Spleen (tissue), 11 donors: Measurements from ENCODE around the gene WDR82. TPM values are rescaled to one million over a fixed set of nuclear protein-coding genes. Genes with fewer than 3 reads are reported as not detected.

Experiments
- DNase-seq: peaks from one replicate; pipeline ENCODE4 v3.0.0-alpha.2; 2020
- H3K27ac ChIP-seq, 8 donors: fragments of 200-600 bp; sonication (generic) in 7 of 8; 1 replicate in 4 of 8; 2 replicates in 4 of 8; pipeline versions ENCODE4 v1.5.0 to v1.8.0; 2016 to 2021; ENCODE audit warnings: inconsistent platforms in 4 of 8, mild to moderate bottlenecking in 4 of 8, moderate library complexity in 1 of 8
- H3K27me3 ChIP-seq, 7 donors: fragments of 200-600 bp; sonication (generic) in 6 of 7; replicated peaks in 1 of 7; 1 replicate in 4 of 7; 2 replicates in 3 of 7; pipeline versions ENCODE4 v1.5.0 to v1.8.0; 2016 to 2021; ENCODE audit warnings: inconsistent platforms in 3 of 7, mild to moderate bottlenecking in 1 of 7
- H3K36me3 ChIP-seq, 6 donors: fragments of 200-600 bp; sonication (generic) in 5 of 6; 1 replicate in 4 of 6; 2 replicates in 2 of 6; pipeline versions ENCODE4 v1.5.0 to v1.8.0; 2016 to 2021; ENCODE audit warnings: inconsistent platforms in 2 of 6
- H3K4me1 ChIP-seq, 6 donors: fragments of 200-600 bp; sonication (generic) in 5 of 6; 1 replicate in 3 of 6; 2 replicates in 3 of 6; pipeline versions ENCODE4 v1.5.0 to v1.8.0; 2016 to 2021; ENCODE audit warnings: inconsistent platforms in 3 of 6
- H3K4me3 ChIP-seq, 8 donors: fragments of 200-600 bp; sonication (generic) in 7 of 8; 1 replicate in 4 of 8; 2 replicates in 4 of 8; pipeline versions ENCODE4 v1.5.0 to v1.8.0; 2016 to 2021; ENCODE audit warnings: inconsistent platforms in 4 of 8, mild to moderate bottlenecking in 4 of 8, moderate library complexity in 2 of 8
- H3K9me3 ChIP-seq, 8 donors: fragments of 200-600 bp; sonication (generic) in 7 of 8; 1 replicate in 4 of 8; 2 replicates in 4 of 8; pipeline versions ENCODE4 v1.5.0 to v1.8.0; 2016 to 2021; ENCODE audit warnings: inconsistent platforms in 4 of 8
- POLR2A ChIP-seq, 3 donors: fragments of 450-650 bp; IDR thresholded peaks; one replicate each; pipeline ENCODE4 v1.5.1; 2017; ENCODE audit warnings: antibody characterized with exemption in 3 of 3, mild to moderate bottlenecking in 1 of 3
- POLR2AphosphoS5 ChIP-seq, 3 donors: sonication (generic); formaldehyde crosslinking; IDR thresholded peaks; one replicate each; pipeline ENCODE4 v1.5.1; 2017; ENCODE audit warnings: antibody characterized with exemption in 3 of 3
- WGBS, 5 donors: extraction: QIAGEN DNeasy Blood & Tissue Kit in 3 of 5; methylation state at CpG; one replicate each; pipeline versions ENCODE4 v1.1.5 to v1.1.7; 2013 to 2018; 5-methylcytosine and 5-hydroxymethylcytosine counted together
- intact Hi-C: fragments of 100-400 bp; cut with DNase I; formaldehyde crosslinking; loops from one replicate; pipeline ENCODE4 v1.15.0; 2023; ENCODE audit warnings: low total_unique reads
- polyA plus RNA-seq, 3 donors: library from polyadenylated mRNA; stranded (reverse); fragments of 200-250 nt; gene quantifications; one replicate each; pipeline ENCODE4 v1.2.1, GENCODE V29; 2013
- total RNA-seq, 7 donors: library from RNA; depleted of rRNA in 3 of 7; stranded (reverse); fragments of >200 nt in 3 of 7; fragmentation: NEBNext Ultra II Directional in 4 of 7; extraction: Animal tissue kit (Norgen Biotek cat#: 25700) in 4 of 7; gene quantifications; one replicate each; pipeline versions ENCODE4 v1.1.0 to v1.2.1, GENCODE V29; 2016 to 2021
- TF ChIP-seq, protein P1 (sequence below), 11 experiments: fragments of 200-600 bp in 7 of 11; fragments of 450-650 bp in 4 of 11; sonication (generic) in 4 of 11; IDR thresholded peaks in 8 of 11; conservative IDR thresholded peaks in 3 of 11; 1 replicate in 7 of 11; 2 replicates in 4 of 11; pipeline versions ENCODE4 v1.4.0 to v1.8.0; 2016 to 2021; ENCODE audit warnings: antibody characterized with exemption in 11 of 11, inconsistent platforms in 4 of 11, mild to moderate bottlenecking in 1 of 11
- donor health status: healthy with polysubstance abuse.
- donor health status: DM: no; HTN: no; CAD: no; lungs with moderate emphysema.
- donor health status: DM: no; HTN: no; CAD: no.
- donor health status: Bipolar disorder and iron deficiency.
- donor health status: healthy.
- donor health status: DM: no; HTN: no; CAD: no.
- donor health status: DM: yes; HTN: yes; CAD: no.

WDR82 gene
- total and polyA plus RNA-seq, 10 donors, result 20.9 to 80.6 (median 66.4) TPM

DNA sequence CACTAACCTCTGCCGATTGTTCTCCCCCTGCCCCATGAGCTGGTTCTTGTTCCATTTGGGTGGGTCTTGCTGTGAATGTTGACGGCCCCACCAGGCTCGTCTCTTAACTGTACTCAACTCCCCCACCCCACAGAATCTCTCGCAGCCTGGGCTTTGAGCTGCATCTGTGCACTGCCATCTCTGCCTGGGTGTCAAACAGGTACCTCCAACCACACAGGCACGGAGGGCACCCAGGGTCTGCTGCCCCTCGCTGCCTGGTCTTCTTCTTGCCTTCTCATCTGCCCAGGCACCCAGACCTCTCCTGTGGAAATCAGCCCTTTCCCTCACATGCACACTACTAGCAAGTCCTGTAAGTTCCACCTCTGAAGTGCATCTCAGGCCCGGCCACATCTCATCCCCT is 63.1 kb downstream of the WDR82 start:
- TF ChIP-seq, protein P1, sequence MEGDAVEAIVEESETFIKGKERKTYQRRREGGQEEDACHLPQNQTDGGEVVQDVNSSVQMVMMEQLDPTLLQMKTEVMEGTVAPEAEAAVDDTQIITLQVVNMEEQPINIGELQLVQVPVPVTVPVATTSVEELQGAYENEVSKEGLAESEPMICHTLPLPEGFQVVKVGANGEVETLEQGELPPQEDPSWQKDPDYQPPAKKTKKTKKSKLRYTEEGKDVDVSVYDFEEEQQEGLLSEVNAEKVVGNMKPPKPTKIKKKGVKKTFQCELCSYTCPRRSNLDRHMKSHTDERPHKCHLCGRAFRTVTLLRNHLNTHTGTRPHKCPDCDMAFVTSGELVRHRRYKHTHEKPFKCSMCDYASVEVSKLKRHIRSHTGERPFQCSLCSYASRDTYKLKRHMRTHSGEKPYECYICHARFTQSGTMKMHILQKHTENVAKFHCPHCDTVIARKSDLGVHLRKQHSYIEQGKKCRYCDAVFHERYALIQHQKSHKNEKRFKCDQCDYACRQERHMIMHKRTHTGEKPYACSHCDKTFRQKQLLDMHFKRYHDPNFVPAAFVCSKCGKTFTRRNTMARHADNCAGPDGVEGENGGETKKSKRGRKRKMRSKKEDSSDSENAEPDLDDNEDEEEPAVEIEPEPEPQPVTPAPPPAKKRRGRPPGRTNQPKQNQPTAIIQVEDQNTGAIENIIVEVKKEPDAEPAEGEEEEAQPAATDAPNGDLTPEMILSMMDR (IDR thresholded peaks at IDR 0.05 in 8 of 11, conservative IDR thresholded peaks at IDR 0.05 in 3 of 11), result no peak
- TF ChIP-seq POLR2AphosphoS5 (IDR thresholded peaks at IDR 0.05) (no peak), POLR2A (IDR thresholded peaks at IDR 0.05) (no peak)
- 91 to 98% (median 94%) methylated on average over 7 of the region's 7 CpGs for WGBS, 5 donors
- no peaks in the 10 kb centered on the region for H3K9me3 ChIP-seq
- peaks cover 24 to 55% (median 44%) of the 10 kb centered on the region in 6 donors for H3K4me1 ChIP-seq
- H3K4me3 ChIP-seq, result no peak overlapping the region
- peaks cover 0 to 71% (median 53%) of the 10 kb centered on the region in 6 donors for H3K36me3 ChIP-seq
- H3K27ac ChIP-seq, result no peak overlapping the region
- DNase-seq, result peak; percentile 43
- no peaks in the 10 kb centered on the region for H3K27me3 ChIP-seq
- intact Hi-C loops, result no loop called here

DNA sequence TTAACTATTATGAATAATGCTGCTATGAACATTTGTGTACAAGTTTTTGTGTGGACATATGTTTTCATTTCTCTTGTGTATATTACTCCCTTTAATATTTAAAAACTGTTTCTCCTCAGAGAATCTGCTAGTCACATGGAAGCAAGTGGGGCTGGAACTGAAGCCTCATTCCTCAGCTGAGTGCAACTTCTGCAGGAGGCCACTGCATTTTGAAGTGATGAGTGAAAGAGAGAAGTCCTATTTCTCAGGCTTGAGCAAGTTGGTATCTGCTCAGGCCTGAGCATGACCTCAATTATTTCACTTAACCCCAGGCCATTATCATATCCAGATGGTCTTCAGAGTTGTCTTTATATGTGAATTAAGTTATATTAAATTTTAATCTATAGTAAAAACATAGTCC is 64.5 kb downstream of the WDR82 start:
- no peak for DNase-seq
- no peaks in the 10 kb centered on the region for H3K27me3 ChIP-seq
- no peaks in the 10 kb centered on the region for H3K9me3 ChIP-seq
- peaks cover 0 to 80% (median 67%) of the 10 kb centered on the region in 6 donors for H3K36me3 ChIP-seq
- TF ChIP-seq, protein P1 (IDR thresholded peaks at IDR 0.05 in 8 of 11, conservative IDR thresholded peaks at IDR 0.05 in 3 of 11), result no peak
- TF ChIP-seq POLR2AphosphoS5 (IDR thresholded peaks at IDR 0.05) (no peak), POLR2A (IDR thresholded peaks at IDR 0.05) (no peak)
- intact Hi-C loops, result no loop called here
- no peak overlapping the region for H3K4me3 ChIP-seq
- peaks cover 23 to 49% (median 33%) of the 10 kb centered on the region in 6 donors for H3K4me1 ChIP-seq
- H3K27ac ChIP-seq, result no peak overlapping the region

DNA sequence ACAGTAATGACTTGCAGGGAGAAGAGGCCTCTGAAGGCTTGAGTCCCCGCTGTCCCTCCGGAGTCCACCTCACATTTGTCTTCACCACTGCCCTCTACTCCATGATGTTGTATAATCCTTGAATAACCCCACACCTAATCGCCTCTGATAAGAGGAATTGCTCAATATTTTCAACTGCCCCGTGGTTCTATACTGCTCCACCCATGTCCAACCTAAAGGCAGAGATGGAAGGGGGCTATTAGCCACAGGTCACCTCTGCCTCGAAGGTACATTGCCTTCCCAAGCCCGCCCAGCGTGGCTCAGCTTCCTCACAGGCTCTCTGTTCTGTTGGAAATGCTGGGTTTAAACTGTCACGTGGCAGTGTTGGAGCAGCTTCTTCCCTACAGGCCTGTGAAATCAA is 65.4 kb downstream of the WDR82 start:
- peaks cover 17 to 40% (median 24%) of the 10 kb centered on the region in 6 donors for H3K4me1 ChIP-seq
- H3K9me3 ChIP-seq, result no peaks in the 10 kb centered on the region
- H3K27ac ChIP-seq, result peak overlapping the region in 1 of 8 donors; percentile 85
- intact Hi-C loops, result no loop called here
- TF ChIP-seq POLR2AphosphoS5 (IDR thresholded peaks at IDR 0.05) (no peak), POLR2A (IDR thresholded peaks at IDR 0.05) (no peak)
- TF ChIP-seq, protein P1 (IDR thresholded peaks at IDR 0.05 in 8 of 11, conservative IDR thresholded peaks at IDR 0.05 in 3 of 11), result no peak
- DNase-seq, result no peak
- H3K27me3 ChIP-seq, result no peaks in the 10 kb centered on the region
- H3K4me3 ChIP-seq, result no peak overlapping the region
- 72 to 94% (median 85%) methylated on average over 8 of the region's 8 CpGs for WGBS, 5 donors
- peaks cover 0 to 84% (median 76%) of the 10 kb centered on the region in 6 donors for H3K36me3 ChIP-seq

DNA sequence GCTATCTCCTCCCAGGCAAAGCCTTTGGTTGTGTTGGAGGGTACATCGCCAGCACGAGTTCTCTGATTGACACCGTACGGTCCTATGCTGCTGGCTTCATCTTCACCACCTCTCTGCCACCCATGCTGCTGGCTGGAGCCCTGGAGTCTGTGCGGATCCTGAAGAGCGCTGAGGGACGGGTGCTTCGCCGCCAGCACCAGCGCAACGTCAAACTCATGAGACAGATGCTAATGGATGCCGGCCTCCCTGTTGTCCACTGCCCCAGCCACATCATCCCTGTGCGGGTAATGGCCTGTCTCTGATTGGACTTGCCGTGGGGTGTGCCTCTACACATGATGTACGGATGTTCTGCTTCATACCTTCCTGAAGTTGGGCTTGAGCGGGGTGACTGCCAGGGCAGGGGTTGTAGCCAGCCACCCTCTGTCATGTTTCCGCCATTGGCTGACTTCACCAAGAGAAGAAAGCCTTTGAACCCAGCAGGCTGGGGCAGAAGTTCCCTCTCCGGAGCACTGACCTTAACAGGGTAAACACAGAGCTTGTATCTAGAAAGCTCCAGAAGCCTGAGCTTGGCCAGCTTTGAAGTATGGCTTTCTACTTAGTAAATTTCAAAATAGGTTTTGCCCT is 67.1 kb downstream of the WDR82 start:
- Histone ChIP-seq H3K9me3 (no peaks in the 10 kb centered on the region), H3K4me1 (peaks cover under 1 to 24% (median 8%) of the 10 kb centered on the region in 6 donors), H3K27ac (peak overlapping the region in 5 of 8 donors; percentile 32 to 85 (median 73)), H3K4me3 (no peak overlapping the region), H3K27me3 (no peaks in the 10 kb centered on the region), H3K36me3 (peaks cover 0 to 99% (median 92%) of the 10 kb centered on the region in 6 donors)
- TF ChIP-seq, protein P1 (IDR thresholded peaks at IDR 0.05 in 8 of 11, conservative IDR thresholded peaks at IDR 0.05 in 3 of 11), result no peak
- peak in 2 of 3 donors; percentile 21 to 40 for TF ChIP-seq POLR2AphosphoS5 (IDR thresholded peaks at IDR 0.05)
- intact Hi-C loops, result no loop called here
- WGBS, 5 donors, result 94 to 97% (median 96%) methylated on average over 11 to 18 of the region's 18 CpGs
- DNase-seq, result no peak
